PFSK-1 (cell line): Measurements from ENCODE around the gene INPP5D.

Experiments used
- TAF1 ChIP-seq: IDR thresholded peaks from 2 replicates; pipeline ENCODE4 v1.6.1; 2012; ENCODE audit warnings: low read length, control low read depth, borderline replicate concordance; ENCODE audit not compliant: insufficient read depth
- TF ChIP-seq, protein P1 (sequence below), 2 experiments: IDR thresholded peaks; 2 replicates each; pipeline versions ENCODE4 v1.6.1 to v1.8.0; 2011 to 2012; ENCODE audit warnings: low read depth in 2 of 2, low read length in 2 of 2, control low read depth in 1 of 2, inconsistent platforms in 1 of 2, mild to moderate bottlenecking in 1 of 2, moderate library complexity in 1 of 2; ENCODE audit not compliant: insufficient read depth in 1 of 2

DNA sequence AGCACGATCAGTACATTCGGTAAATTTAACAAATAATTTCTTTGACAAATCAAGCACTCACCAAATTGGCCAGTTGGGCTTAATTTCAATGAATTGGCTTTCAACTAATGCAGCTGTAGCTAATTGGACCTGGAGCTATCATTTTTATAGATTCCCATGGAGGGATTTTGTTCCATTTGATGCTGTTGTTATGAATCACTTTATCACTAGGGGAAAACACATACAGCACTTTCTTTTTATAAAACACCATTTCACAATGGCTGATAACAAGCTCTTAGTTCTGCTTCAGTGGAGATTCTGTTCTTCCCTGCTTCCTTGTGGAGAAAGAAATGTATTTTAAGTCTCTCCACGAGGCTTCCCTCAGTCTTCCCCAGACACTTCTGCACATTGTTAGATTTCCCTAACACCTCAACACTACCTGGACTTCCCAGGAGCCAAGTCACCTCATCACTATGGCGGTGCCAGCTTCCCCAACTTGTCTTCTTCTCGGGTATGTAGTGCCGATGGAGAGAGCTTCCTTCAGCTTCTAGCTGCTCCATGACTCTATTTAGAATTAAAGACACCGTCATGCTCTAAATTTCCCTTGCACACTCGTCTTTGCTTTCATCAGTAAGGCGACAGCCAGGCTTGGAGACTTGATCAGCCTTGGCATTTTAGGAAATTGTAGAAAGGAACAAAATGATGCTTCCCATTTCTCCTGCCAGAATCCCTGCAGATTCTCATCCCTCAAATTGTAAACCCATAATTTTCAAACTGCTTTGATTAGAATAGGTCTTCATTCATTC, 72.0 kb downstream of the INPP5D start:
- no peak for TF ChIP-seq TAF1
- TF ChIP-seq, protein P1, sequence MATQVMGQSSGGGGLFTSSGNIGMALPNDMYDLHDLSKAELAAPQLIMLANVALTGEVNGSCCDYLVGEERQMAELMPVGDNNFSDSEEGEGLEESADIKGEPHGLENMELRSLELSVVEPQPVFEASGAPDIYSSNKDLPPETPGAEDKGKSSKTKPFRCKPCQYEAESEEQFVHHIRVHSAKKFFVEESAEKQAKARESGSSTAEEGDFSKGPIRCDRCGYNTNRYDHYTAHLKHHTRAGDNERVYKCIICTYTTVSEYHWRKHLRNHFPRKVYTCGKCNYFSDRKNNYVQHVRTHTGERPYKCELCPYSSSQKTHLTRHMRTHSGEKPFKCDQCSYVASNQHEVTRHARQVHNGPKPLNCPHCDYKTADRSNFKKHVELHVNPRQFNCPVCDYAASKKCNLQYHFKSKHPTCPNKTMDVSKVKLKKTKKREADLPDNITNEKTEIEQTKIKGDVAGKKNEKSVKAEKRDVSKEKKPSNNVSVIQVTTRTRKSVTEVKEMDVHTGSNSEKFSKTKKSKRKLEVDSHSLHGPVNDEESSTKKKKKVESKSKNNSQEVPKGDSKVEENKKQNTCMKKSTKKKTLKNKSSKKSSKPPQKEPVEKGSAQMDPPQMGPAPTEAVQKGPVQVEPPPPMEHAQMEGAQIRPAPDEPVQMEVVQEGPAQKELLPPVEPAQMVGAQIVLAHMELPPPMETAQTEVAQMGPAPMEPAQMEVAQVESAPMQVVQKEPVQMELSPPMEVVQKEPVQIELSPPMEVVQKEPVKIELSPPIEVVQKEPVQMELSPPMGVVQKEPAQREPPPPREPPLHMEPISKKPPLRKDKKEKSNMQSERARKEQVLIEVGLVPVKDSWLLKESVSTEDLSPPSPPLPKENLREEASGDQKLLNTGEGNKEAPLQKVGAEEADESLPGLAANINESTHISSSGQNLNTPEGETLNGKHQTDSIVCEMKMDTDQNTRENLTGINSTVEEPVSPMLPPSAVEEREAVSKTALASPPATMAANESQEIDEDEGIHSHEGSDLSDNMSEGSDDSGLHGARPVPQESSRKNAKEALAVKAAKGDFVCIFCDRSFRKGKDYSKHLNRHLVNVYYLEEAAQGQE (IDR thresholded peaks at IDR 0.05; ENCODE audit: insufficient read depth in 1 of 2, low read depth in 2 of 2, low read length in 2 of 2), result no peak
